Measurements from ENCODE around the gene TCP10L.

The TCP10L gene

DNA sequence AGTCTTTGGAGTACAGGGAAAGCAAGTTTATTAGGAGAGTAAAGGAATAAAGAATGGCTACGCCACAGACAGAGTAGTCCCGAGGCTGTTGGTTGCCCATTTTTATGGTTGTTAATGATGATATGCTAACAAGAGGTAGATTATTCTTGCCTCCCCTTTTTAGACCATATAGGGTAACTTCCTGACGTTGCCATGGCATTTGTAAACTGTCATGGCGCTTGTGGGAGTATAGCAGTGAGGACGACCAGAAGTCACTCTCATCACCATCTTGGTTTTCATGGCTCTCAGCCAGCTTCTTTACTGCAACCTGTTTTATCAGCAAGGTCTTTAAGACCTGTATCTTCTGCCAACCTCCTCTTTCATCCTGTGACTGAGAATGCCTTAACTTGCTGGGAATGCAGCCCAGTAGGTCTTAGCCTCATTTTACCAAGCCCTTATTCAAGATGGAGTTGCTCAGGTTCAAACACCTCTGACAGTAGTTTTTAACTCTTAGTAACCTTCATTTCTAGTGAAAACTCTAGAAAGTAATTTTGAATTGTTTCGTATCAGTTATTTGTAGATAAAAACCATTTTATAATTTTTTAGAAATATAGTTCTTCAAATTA is 26.2 kb downstream of the TCP10L start:
- CTCF ChIA-PET, result no interaction called here
- POLR2A ChIA-PET, result no interaction called here
- TF ChIP-seq, protein P1, sequence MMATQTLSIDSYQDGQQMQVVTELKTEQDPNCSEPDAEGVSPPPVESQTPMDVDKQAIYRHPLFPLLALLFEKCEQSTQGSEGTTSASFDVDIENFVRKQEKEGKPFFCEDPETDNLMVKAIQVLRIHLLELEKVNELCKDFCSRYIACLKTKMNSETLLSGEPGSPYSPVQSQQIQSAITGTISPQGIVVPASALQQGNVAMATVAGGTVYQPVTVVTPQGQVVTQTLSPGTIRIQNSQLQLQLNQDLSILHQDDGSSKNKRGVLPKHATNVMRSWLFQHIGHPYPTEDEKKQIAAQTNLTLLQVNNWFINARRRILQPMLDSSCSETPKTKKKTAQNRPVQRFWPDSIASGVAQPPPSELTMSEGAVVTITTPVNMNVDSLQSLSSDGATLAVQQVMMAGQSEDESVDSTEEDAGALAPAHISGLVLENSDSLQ (IDR thresholded peaks at IDR 0.05), result no peak
- TF ChIP-seq ELF4 (IDR thresholded peaks at IDR 0.05) (no peak), BHLHE40 (IDR thresholded peaks at IDR 0.05; ENCODE audit: borderline replicate concordance) (no peak), ZNF384 (IDR thresholded peaks at IDR 0.05) (no peak), FOXA1 (IDR thresholded peaks at IDR 0.05) (no peak), SUZ12 (IDR thresholded peaks at IDR 0.05) (no peak), NFRKB (IDR thresholded peaks at IDR 0.05) (no peak), SP1 (IDR thresholded peaks at IDR 0.05) (no peak), FOXM1 (IDR thresholded peaks at IDR 0.05; ENCODE audit: borderline replicate concordance) (no peak), ARNT (IDR thresholded peaks at IDR 0.05) (no peak), TARDBP (IDR thresholded peaks at IDR 0.05) (no peak)
- DNase-seq (ENCODE audit: extremely low spot score), result no peak

DNA sequence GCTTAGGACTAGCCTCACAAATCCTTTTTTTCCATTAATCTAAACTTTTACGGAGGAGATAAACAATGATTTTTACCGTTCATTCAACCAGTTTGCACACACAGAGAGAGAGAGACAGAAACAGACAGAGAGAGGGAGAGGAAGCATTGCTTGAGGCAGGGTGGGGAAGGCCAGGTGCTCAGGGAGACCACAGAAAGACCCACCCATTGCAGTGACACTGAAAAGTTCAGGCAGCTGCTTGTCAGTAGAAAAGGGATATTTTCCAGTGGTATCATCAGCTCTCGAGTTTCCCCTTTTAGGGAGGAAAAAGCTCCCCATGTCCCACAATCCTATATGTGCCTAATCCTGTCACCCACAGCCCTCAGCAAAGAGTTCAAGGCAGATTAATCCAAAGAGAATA is 27.2 kb downstream of the TCP10L start:
- TF ChIP-seq FOXM1 (IDR thresholded peaks at IDR 0.05; ENCODE audit: borderline replicate concordance) (no peak), CTBP1 (IDR thresholded peaks at IDR 0.05; ENCODE audit: borderline replicate concordance) (no peak), ELF4 (IDR thresholded peaks at IDR 0.05) (no peak), SUZ12 (IDR thresholded peaks at IDR 0.05) (no peak), NFRKB (IDR thresholded peaks at IDR 0.05) (no peak), BHLHE40 (IDR thresholded peaks at IDR 0.05; ENCODE audit: borderline replicate concordance) (no peak), ZNF384 (IDR thresholded peaks at IDR 0.05) (no peak), L3MBTL2 (conservative IDR thresholded peaks at IDR 0.05) (no peak), ARNT (IDR thresholded peaks at IDR 0.05) (no peak), HDGF (IDR thresholded peaks at IDR 0.05; ENCODE audit: borderline replicate concordance) (no peak), SP1 (IDR thresholded peaks at IDR 0.05) (no peak), LEF1 (IDR thresholded peaks at IDR 0.05; ENCODE audit: borderline replicate concordance) (no peak), TARDBP (IDR thresholded peaks at IDR 0.05) (no peak), FOXK2 (IDR thresholded peaks at IDR 0.05) (no peak), FOXA1 (IDR thresholded peaks at IDR 0.05) (no peak)
- TF ChIP-seq, protein P1 (IDR thresholded peaks at IDR 0.05), result no peak
- CTCF ChIA-PET, result no interaction called here
- no peak for DNase-seq (ENCODE audit: extremely low spot score)
- POLR2A ChIA-PET, result no interaction called here

- POLR2A ChIA-PET, result no interaction called here
- TF ChIP-seq, protein P1 (IDR thresholded peaks at IDR 0.05), result no peak
- TF ChIP-seq NFRKB (IDR thresholded peaks at IDR 0.05), result no peak
- no peak for TF ChIP-seq ZNF384 (IDR thresholded peaks at IDR 0.05)
- TF ChIP-seq CTBP1 (IDR thresholded peaks at IDR 0.05; ENCODE audit: borderline replicate concordance), result no peak
- no peak for TF ChIP-seq FOXM1 (IDR thresholded peaks at IDR 0.05; ENCODE audit: borderline replicate concordance)
- no peak for TF ChIP-seq L3MBTL2 (conservative IDR thresholded peaks at IDR 0.05)
- no peak for DNase-seq (ENCODE audit: extremely low spot score)
- CTCF ChIA-PET, result no interaction called here
Measured at GRCh38 chr21:32554832-32555638, 30.3 kb downstream of the TCP10L start.

DNA sequence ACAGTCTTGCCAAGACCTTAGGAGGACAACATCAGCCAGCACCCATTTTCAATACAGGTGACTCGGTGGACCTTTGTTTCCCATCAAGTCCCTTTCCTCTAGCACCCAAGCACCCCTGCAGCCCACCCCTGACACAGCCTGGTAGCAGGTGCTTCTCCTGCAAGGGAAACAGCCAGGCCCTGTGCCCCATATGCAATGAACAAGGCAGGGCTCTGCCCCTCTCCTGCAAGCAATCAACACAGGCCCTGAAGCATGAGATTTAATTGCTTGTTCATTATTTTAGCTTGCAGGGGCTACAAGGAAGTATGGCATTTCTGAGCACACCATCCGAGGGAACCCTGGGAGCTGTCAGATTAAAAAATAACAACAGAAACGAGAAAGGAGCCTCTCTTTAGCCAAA is 35.4 kb downstream of the TCP10L start:
- POLR2A ChIA-PET, result no interaction called here
- TF ChIP-seq SUZ12 (IDR thresholded peaks at IDR 0.05) (no peak), L3MBTL2 (conservative IDR thresholded peaks at IDR 0.05) (no peak), ELF4 (IDR thresholded peaks at IDR 0.05) (no peak), BHLHE40 (IDR thresholded peaks at IDR 0.05; ENCODE audit: borderline replicate concordance) (no peak), ARNT (IDR thresholded peaks at IDR 0.05) (no peak), SP1 (IDR thresholded peaks at IDR 0.05) (no peak), FOXK2 (IDR thresholded peaks at IDR 0.05) (no peak), LEF1 (IDR thresholded peaks at IDR 0.05; ENCODE audit: borderline replicate concordance) (no peak)
- TF ChIP-seq, protein P1 (IDR thresholded peaks at IDR 0.05), result no peak
- CTCF ChIA-PET, result no interaction called here
- no peak for DNase-seq (ENCODE audit: extremely low spot score)

- TF ChIP-seq SUZ12 (IDR thresholded peaks at IDR 0.05), result no peak
- no peak for TF ChIP-seq HDGF (IDR thresholded peaks at IDR 0.05; ENCODE audit: borderline replicate concordance)
- no peak for TF ChIP-seq FOXA1 (IDR thresholded peaks at IDR 0.05)
- TF ChIP-seq FOXM1 (IDR thresholded peaks at IDR 0.05; ENCODE audit: borderline replicate concordance), result no peak
- no peak for TF ChIP-seq L3MBTL2 (conservative IDR thresholded peaks at IDR 0.05)
- TF ChIP-seq ARNT (IDR thresholded peaks at IDR 0.05), result no peak
- TF ChIP-seq ZNF384 (IDR thresholded peaks at IDR 0.05), result no peak
- TF ChIP-seq ELF4 (IDR thresholded peaks at IDR 0.05), result no peak
- no peak for DNase-seq (ENCODE audit: extremely low spot score)
- CTCF ChIA-PET, result no interaction called here
- POLR2A ChIA-PET, result no interaction called here
Measured at GRCh38 chr21:32549440-32549839, 35.9 kb downstream of the TCP10L start.

GRCh38 chr21:32548978-32549377 is 36.3 kb downstream of the TCP10L start:
- POLR2A ChIA-PET, result no interaction called here
- CTCF ChIA-PET, result no interaction called here
- no peak for DNase-seq (ENCODE audit: extremely low spot score)

More at GRCh38 chr21:32548978-32549377, 36.3 kb downstream of the TCP10L start:
- TF ChIP-seq ZNF384 (IDR thresholded peaks at IDR 0.05) (no peak), CTBP1 (IDR thresholded peaks at IDR 0.05; ENCODE audit: borderline replicate concordance) (no peak), HDGF (IDR thresholded peaks at IDR 0.05; ENCODE audit: borderline replicate concordance) (no peak), TARDBP (IDR thresholded peaks at IDR 0.05) (no peak), NFRKB (IDR thresholded peaks at IDR 0.05) (no peak)
- TF ChIP-seq, protein P1 (IDR thresholded peaks at IDR 0.05), result no peak
